ENCODE data around the gene DIRAS2. TPM values are rescaled to one million over a fixed set of nuclear protein-coding genes. Genes with fewer than 3 reads are reported as not detected.

DIRAS2 gene
- total RNA-seq, 1 experiment from 2014 or later = not detected

- no peak for DNase-seq (ENCODE audit: unreplicated experiment)
- intact Hi-C loops (cut with micrococcal nuclease) = no loop called here
- Mint-ChIP-seq H3K27ac (ENCODE audit: low read depth, unreplicated experiment) (no peak overlapping the region), H3K9me3 (ENCODE audit: unreplicated experiment) (no peaks in the 10 kb centered on the region), H3K4me1 (ENCODE audit: insufficient read depth, unreplicated experiment) (no peaks in the 10 kb centered on the region), H3K27me3 (ENCODE audit: insufficient read depth, unreplicated experiment) (peaks cover 98% of the 10 kb centered on the region), H3K36me3 (ENCODE audit: insufficient read depth, unreplicated experiment) (no peaks in the 10 kb centered on the region), H3K4me3 (ENCODE audit: unreplicated experiment) (no peak overlapping the region)
- TF ChIP-seq CTCF (IDR thresholded peaks at IDR 0.05; ENCODE audit: unreplicated experiment) = no peak
- POLR2A ChIA-PET = interaction anchor here (0.8 kb wide), 1 partner anchor 9 kb away, joined by 3 read pairs; no protein-coding TSS in a partner anchor
- no TSS peak for BruUV-seq (replicated peaks)
- CTCF ChIA-PET = no interaction called here
These were observed 29.1 kb downstream of the DIRAS2 start for GRCh38 chr9:90613502-90613901.

GRCh38 chr9:90612957-90613356 lies 29.7 kb downstream of the DIRAS2 start:
- no peak for TF ChIP-seq CTCF (IDR thresholded peaks at IDR 0.05; ENCODE audit: unreplicated experiment)
- CTCF ChIA-PET = interaction anchor here (0.6 kb wide), 1 partner anchor 13 kb away, joined by 3 read pairs; no protein-coding TSS in a partner anchor
- H3K9me3 Mint-ChIP-seq (ENCODE audit: unreplicated experiment) = no peaks in the 10 kb centered on the region
- intact Hi-C loops (cut with micrococcal nuclease) = no loop called here
- POLR2A ChIA-PET = interaction anchor here (0.8 kb wide), 1 partner anchor 9 kb away, joined by 3 read pairs; no protein-coding TSS in a partner anchor
- no peaks in the 10 kb centered on the region for H3K36me3 Mint-ChIP-seq (ENCODE audit: insufficient read depth, unreplicated experiment)
- no peak overlapping the region for H3K4me3 Mint-ChIP-seq (ENCODE audit: unreplicated experiment)
- no peaks in the 10 kb centered on the region for H3K4me1 Mint-ChIP-seq (ENCODE audit: insufficient read depth, unreplicated experiment)
- H3K27ac Mint-ChIP-seq (ENCODE audit: low read depth, unreplicated experiment) = no peak overlapping the region
- no TSS peak for BruUV-seq (replicated peaks)
- DNase-seq (ENCODE audit: unreplicated experiment) = no peak
- peaks cover 98% of the 10 kb centered on the region for H3K27me3 Mint-ChIP-seq (ENCODE audit: insufficient read depth, unreplicated experiment)

GRCh38 chr9:90611568-90611967 lies 31.1 kb downstream of the DIRAS2 start:
- no peak for DNase-seq (ENCODE audit: unreplicated experiment)
- Mint-ChIP-seq H3K27ac (ENCODE audit: low read depth, unreplicated experiment) (no peak overlapping the region), H3K4me1 (ENCODE audit: insufficient read depth, unreplicated experiment) (no peaks in the 10 kb centered on the region), H3K36me3 (ENCODE audit: insufficient read depth, unreplicated experiment) (no peaks in the 10 kb centered on the region), H3K4me3 (ENCODE audit: unreplicated experiment) (no peak overlapping the region), H3K27me3 (ENCODE audit: insufficient read depth, unreplicated experiment) (peaks cover 98% of the 10 kb centered on the region), H3K9me3 (ENCODE audit: unreplicated experiment) (no peaks in the 10 kb centered on the region)
- no TSS peak for BruUV-seq (replicated peaks)
- ChIA-PET POLR2A (no interaction called here), CTCF (interaction anchor here (0.7 kb wide), 1 partner anchor 243 kb away, joined by 3 read pairs; no protein-coding TSS in a partner anchor)
- TF ChIP-seq CTCF (IDR thresholded peaks at IDR 0.05; ENCODE audit: unreplicated experiment) = no peak
- intact Hi-C loops (cut with micrococcal nuclease) = no loop called here

- TF ChIP-seq CTCF (IDR thresholded peaks at IDR 0.05; ENCODE audit: unreplicated experiment) = no peak
- Mint-ChIP-seq H3K36me3 (ENCODE audit: insufficient read depth, unreplicated experiment) (no peaks in the 10 kb centered on the region), H3K4me3 (ENCODE audit: unreplicated experiment) (no peak overlapping the region), H3K9me3 (ENCODE audit: unreplicated experiment) (no peaks in the 10 kb centered on the region), H3K27ac (ENCODE audit: low read depth, unreplicated experiment) (no peak overlapping the region), H3K4me1 (ENCODE audit: insufficient read depth, unreplicated experiment) (no peaks in the 10 kb centered on the region), H3K27me3 (ENCODE audit: insufficient read depth, unreplicated experiment) (peaks cover 98% of the 10 kb centered on the region)
- no peak for DNase-seq (ENCODE audit: unreplicated experiment)
- CTCF ChIA-PET = no interaction called here
- POLR2A ChIA-PET = no interaction called here
- intact Hi-C loops (cut with micrococcal nuclease) = no loop called here
- BruUV-seq (replicated peaks) = no TSS peak
These were observed 31.5 kb downstream of the DIRAS2 start for GRCh38 chr9:90611121-90611520.
